Measurements from ENCODE around the gene TEKT5.
"Not testable (repeated sequence)": the region's sequence is repeated elsewhere in the genome, so short reads cannot be mapped to it uniquely, and the experiment has no call there.

GRCh38 chr16:10649098-10649497 is 45.6 kb downstream of the TEKT5 start:
- TF ChIP-seq CTCF, POLR2A (IDR thresholded peaks at IDR 0.05): not testable (repeated sequence)
